SK-N-SH treated with all-trans-retinoic acid at 6 μM for 48 hours (cell line): ENCODE measurements around the gene KRTAP10-10.

Experiments used
- ARNTL ChIP-seq: fragments of 450-650 bp; formaldehyde crosslinking; IDR thresholded peaks from 2 replicates; pipeline ENCODE4 v1.5.0; 2020; ENCODE audit warnings: low read depth, mild to moderate bottlenecking, moderate library complexity, borderline replicate concordance
- CREB5 ChIP-seq: fragments of 250-450 bp; sonication (Bioruptor Pico); IDR thresholded peaks from 2 replicates; pipeline ENCODE4 v1.5.1; 2020; ENCODE audit warnings: low read depth, mild to moderate bottlenecking, moderate library complexity
- CSDC2 ChIP-seq: fragments of 250-450 bp; sonication (Bioruptor Pico); IDR thresholded peaks from 2 replicates; pipeline ENCODE4 v1.5.0; 2020; ENCODE audit warnings: mild to moderate bottlenecking, moderate library complexity
- CSRNP3 ChIP-seq: fragments of 250-450 bp; sonication (Bioruptor Pico); IDR thresholded peaks from 2 replicates; pipeline ENCODE4 v1.5.1; 2021; ENCODE audit warnings: mild to moderate bottlenecking, moderate library complexity
- GLIS3 ChIP-seq: fragments of 250-450 bp; sonication (Bioruptor Pico); IDR thresholded peaks from 2 replicates; pipeline ENCODE4 v1.5.0; 2020; ENCODE audit warnings: mild to moderate bottlenecking, moderate library complexity
- ISL1 ChIP-seq: fragments of 250-450 bp; sonication (Bioruptor Pico); IDR thresholded peaks from 2 replicates; pipeline ENCODE4 v2.1.2; 2022; ENCODE audit warnings: mild to moderate bottlenecking, moderate library complexity
- OSR1 ChIP-seq: fragments of 250-450 bp; sonication (Bioruptor Pico); IDR thresholded peaks from 2 replicates; pipeline ENCODE4 v1.8.0; 2022; ENCODE audit warnings: moderate library complexity, mild to moderate bottlenecking, inconsistent platforms
- PATZ1 ChIP-seq: fragments of 250-450 bp; sonication (Bioruptor Pico); IDR thresholded peaks from 2 replicates; pipeline ENCODE4 v1.8.0; 2020; ENCODE audit warnings: mild to moderate bottlenecking, moderate library complexity, borderline replicate concordance
- POU6F1 ChIP-seq: fragments of 250-450 bp; sonication (Bioruptor Pico); IDR thresholded peaks from 2 replicates; pipeline ENCODE4 v1.8.0; 2021; ENCODE audit warnings: low read depth, mild to moderate bottlenecking, moderate library complexity, borderline replicate concordance
- ZFP30 ChIP-seq: fragments of 450-650 bp; formaldehyde crosslinking; IDR thresholded peaks from 2 replicates; pipeline ENCODE4 v1.5.0; 2022; ENCODE audit warnings: mild to moderate bottlenecking, moderate library complexity
- ZNF565 ChIP-seq: fragments of 450-650 bp; formaldehyde crosslinking; conservative IDR thresholded peaks from 2 replicates; pipeline ENCODE4 v1.5.0; 2020; ENCODE audit warnings: low read depth, mild to moderate bottlenecking, moderate library complexity
- ZNF8 ChIP-seq: fragments of 450-650 bp; formaldehyde crosslinking; IDR thresholded peaks from 2 replicates; pipeline ENCODE4 v1.5.0; 2020; ENCODE audit warnings: mild to moderate bottlenecking, moderate library complexity

GRCh38 chr21:44664691-44665090 lies 27.5 kb downstream of the KRTAP10-10 start:
- no peak for TF ChIP-seq ZFP30 (CRISPR knock-in tag)
- TF ChIP-seq ARNTL (CRISPR knock-in tag) = no peak
- no peak for TF ChIP-seq PATZ1 (CRISPR knock-in tag)
- no peak for TF ChIP-seq GLIS3 (CRISPR knock-in tag)
- TF ChIP-seq ZNF565 (CRISPR knock-in tag) = no peak
- no peak for TF ChIP-seq ISL1 (CRISPR knock-in tag)
- TF ChIP-seq CSDC2 = no peak
- no peak for TF ChIP-seq CSRNP3 (CRISPR knock-in tag)
- TF ChIP-seq ZNF8 (CRISPR knock-in tag) = no peak
- no peak for TF ChIP-seq CREB5
- no peak for TF ChIP-seq POU6F1 (CRISPR knock-in tag)
- TF ChIP-seq OSR1 (CRISPR knock-in tag) = no peak
